A673 (cell line): ENCODE measurements around the gene SCRN2. TPM values are rescaled to one million over a fixed set of nuclear protein-coding genes. Genes with fewer than 3 reads are reported as not detected.

Experiments used
- BruUV-seq: library from RNA; stranded (reverse); fragments of 400-500 nt; replicated peaks from 2 replicates; lab custom pipeline; 2021; lab: Mats Ljungman, UMichigan
- CTCF ChIA-PET: fragments of 300-600 bp; sonication (Branson Sonifier 250); formaldehyde crosslinking; loops from one replicate; lab custom pipeline; 2022; ENCODE audit warnings: antibody characterized with exemption; lab: Charles Lee
- POLR2A ChIA-PET: fragments of 300-600 bp; sonication (Branson Sonifier 250); formaldehyde crosslinking; loops from one replicate; lab custom pipeline; 2022; ENCODE audit warnings: antibody characterized with exemption; ENCODE audit not compliant: low non-redundant PET; lab: Charles Lee
- DNase-seq: peaks from one replicate; pipeline ENCODE4 v3.0.0-alpha.2; 2015; ENCODE audit warnings: low spot score
- H3K27ac ChIP-seq: fragments of 200-600 bp; sonication (generic); 2 replicates; pipeline ENCODE4 v1.5.1; 2016; ENCODE audit warnings: mixed run types, low read depth, mild to moderate bottlenecking, mixed read lengths, antibody characterized with exemption, low read length; ENCODE audit not compliant: poor library complexity, severe bottlenecking
- H3K27me3 ChIP-seq: fragments of 200-600 bp; sonication (generic); replicated peaks from 2 replicates; pipeline ENCODE4 v1.6.1; 2017; ENCODE audit warnings: mixed run types, low read depth, mild to moderate bottlenecking, mixed read lengths, antibody characterized with exemption, low read length; ENCODE audit not compliant: insufficient read depth, poor library complexity
- H3K36me3 ChIP-seq: fragments of 200-600 bp; sonication (generic); 2 replicates; pipeline ENCODE4 v1.6.1; 2016; ENCODE audit warnings: mixed run types, mild to moderate bottlenecking, mixed read lengths, antibody characterized with exemption, low read length; ENCODE audit not compliant: insufficient read depth, poor library complexity, severe bottlenecking
- H3K4me1 ChIP-seq: fragments of 200-600 bp; sonication (generic); 2 replicates; pipeline ENCODE4 v1.6.1; 2017; ENCODE audit warnings: mixed run types, mild to moderate bottlenecking, mixed read lengths, antibody characterized with exemption, low read length; ENCODE audit not compliant: insufficient read depth, poor library complexity, severe bottlenecking
- H3K4me3 ChIP-seq: fragments of 200-600 bp; sonication (generic); 2 replicates; pipeline ENCODE4 v1.5.1; 2016; ENCODE audit warnings: low read depth, mixed run types, mild to moderate bottlenecking, mixed read lengths, low read length; ENCODE audit not compliant: poor library complexity, severe bottlenecking
- H3K9me3 ChIP-seq: fragments of 200-600 bp; sonication (generic); 2 replicates; pipeline ENCODE4 v1.6.1; 2016; ENCODE audit warnings: mixed run types, low read depth, mild to moderate bottlenecking, mixed read lengths, antibody characterized with exemption, low read length; ENCODE audit not compliant: poor library complexity, severe bottlenecking
- CTCF ChIP-seq: fragments of 300-800, 200-600 bp; sonication (generic); conservative IDR thresholded peaks from 2 replicates; pipeline ENCODE4 v1.5.1; 2017; ENCODE audit warnings: low read depth, mild to moderate bottlenecking, antibody characterized with exemption, low read length, moderate library complexity, mixed read lengths
- EZH2 ChIP-seq: fragments of 200-600 bp; sonication (generic); IDR thresholded peaks from 2 replicates; pipeline ENCODE4 v1.6.1; 2017; ENCODE audit warnings: borderline replicate concordance, low read depth, mild to moderate bottlenecking, mixed read lengths, antibody characterized with exemption, low read length; ENCODE audit not compliant: poor library complexity, severe bottlenecking
- intact Hi-C: fragments of 100-400 bp; cut with micrococcal nuclease; formaldehyde crosslinking; loops from one replicate; pipeline ENCODE4 v1.10.0; 2022; ENCODE audit not compliant: unreplicated experiment
- total RNA-seq: library from RNA; stranded (reverse); gene quantifications from 2 replicates; pipeline ENCODE4 v1.2.3, GENCODE V29; 2021

Gene SCRN2
- total RNA-seq, 1 experiment from 2014 or later, result 6.2 TPM

- Histone ChIP-seq H3K27ac (no peak overlapping the region), H3K4me3 (no peak overlapping the region), H3K4me1 (peaks cover 10% of the 10 kb centered on the region), H3K27me3 (no peaks in the 10 kb centered on the region), H3K36me3 (no peaks in the 10 kb centered on the region), H3K9me3 (no peaks in the 10 kb centered on the region)
- BruUV-seq, result no TSS peak
- TF ChIP-seq CTCF (no peak), EZH2 (no peak)
- DNase-seq, result peak; percentile 61
- ChIA-PET CTCF (no interaction called here), POLR2A (no interaction called here)
- intact Hi-C loops, result no loop called here
Measured at GRCh38 chr17:47864791-47865216, 23.7 kb upstream of the SCRN2 start.

- no peak for DNase-seq
- ChIA-PET CTCF (no interaction called here), POLR2A (no interaction called here)
- Histone ChIP-seq H3K27ac (no peak overlapping the region), H3K27me3 (no peaks in the 10 kb centered on the region), H3K4me1 (peaks cover 10% of the 10 kb centered on the region), H3K36me3 (no peaks in the 10 kb centered on the region), H3K4me3 (no peak overlapping the region), H3K9me3 (no peaks in the 10 kb centered on the region)
- no peak for TF ChIP-seq EZH2
- no peak for TF ChIP-seq CTCF
- intact Hi-C loops, result no loop called here
- no TSS peak for BruUV-seq
Measured at GRCh38 chr17:47862621-47863440, 21.8 kb upstream of the SCRN2 start.

GRCh38 chr17:47860386-47860785 lies 19.3 kb upstream of the SCRN2 start:
- no TSS peak for BruUV-seq
- TF ChIP-seq CTCF (no peak), EZH2 (no peak)
- ChIA-PET CTCF (no interaction called here), POLR2A (no interaction called here)
- Histone ChIP-seq H3K4me1 (peaks cover 9% of the 10 kb centered on the region), H3K4me3 (no peak overlapping the region), H3K27ac (no peak overlapping the region), H3K27me3 (peaks cover 2% of the 10 kb centered on the region), H3K9me3 (no peaks in the 10 kb centered on the region), H3K36me3 (no peaks in the 10 kb centered on the region)
- intact Hi-C loops, result no loop called here
- DNase-seq, result no peak
